Gastrocnemius medialis (tissue), 4 donors: ENCODE data around the gene FAM177A1.

Experiments used
- POLR2A ChIP-seq, 2 donors: fragments of 450-650 bp; IDR thresholded peaks; one replicate each; pipeline ENCODE4 v1.6.1; 2017; ENCODE audit warnings: antibody characterized with exemption in 2 of 2, mild to moderate bottlenecking in 2 of 2, moderate library complexity in 2 of 2
- TF ChIP-seq, protein P1 (sequence below), 5 experiments: fragments of 450-650 bp in 3 of 5; fragments of 200-600 bp in 2 of 5; sonication (generic) in 2 of 5; IDR thresholded peaks in 4 of 5; conservative IDR thresholded peaks in 1 of 5; 1 replicate in 4 of 5; 2 replicates in 1 of 5; pipeline ENCODE4 v1.5.1; 2016 to 2019; ENCODE audit warnings: antibody characterized with exemption in 5 of 5, mild to moderate bottlenecking in 3 of 5, moderate library complexity in 3 of 5

DNA sequence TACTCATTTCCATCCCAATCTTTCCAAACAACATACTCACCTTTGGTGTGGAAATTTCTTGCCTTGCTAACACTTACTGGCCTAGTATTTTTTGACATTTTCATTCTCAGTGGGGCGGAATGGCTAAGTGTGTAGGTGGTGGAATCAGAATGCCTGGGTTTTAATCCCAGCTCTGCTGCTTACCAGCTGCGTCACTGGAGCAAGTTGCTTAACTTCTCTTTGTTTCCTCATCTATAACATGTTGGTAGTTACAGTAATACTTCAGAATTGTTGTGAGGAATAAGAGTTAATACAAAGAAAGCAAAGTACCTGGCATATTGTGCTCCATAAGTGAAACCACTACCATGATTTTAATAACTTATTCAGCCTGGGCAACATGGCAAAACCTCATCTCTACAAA lies 3.0 kb upstream of the FAM177A1 start:
- TF ChIP-seq, protein P1, sequence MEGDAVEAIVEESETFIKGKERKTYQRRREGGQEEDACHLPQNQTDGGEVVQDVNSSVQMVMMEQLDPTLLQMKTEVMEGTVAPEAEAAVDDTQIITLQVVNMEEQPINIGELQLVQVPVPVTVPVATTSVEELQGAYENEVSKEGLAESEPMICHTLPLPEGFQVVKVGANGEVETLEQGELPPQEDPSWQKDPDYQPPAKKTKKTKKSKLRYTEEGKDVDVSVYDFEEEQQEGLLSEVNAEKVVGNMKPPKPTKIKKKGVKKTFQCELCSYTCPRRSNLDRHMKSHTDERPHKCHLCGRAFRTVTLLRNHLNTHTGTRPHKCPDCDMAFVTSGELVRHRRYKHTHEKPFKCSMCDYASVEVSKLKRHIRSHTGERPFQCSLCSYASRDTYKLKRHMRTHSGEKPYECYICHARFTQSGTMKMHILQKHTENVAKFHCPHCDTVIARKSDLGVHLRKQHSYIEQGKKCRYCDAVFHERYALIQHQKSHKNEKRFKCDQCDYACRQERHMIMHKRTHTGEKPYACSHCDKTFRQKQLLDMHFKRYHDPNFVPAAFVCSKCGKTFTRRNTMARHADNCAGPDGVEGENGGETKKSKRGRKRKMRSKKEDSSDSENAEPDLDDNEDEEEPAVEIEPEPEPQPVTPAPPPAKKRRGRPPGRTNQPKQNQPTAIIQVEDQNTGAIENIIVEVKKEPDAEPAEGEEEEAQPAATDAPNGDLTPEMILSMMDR (IDR thresholded peaks at IDR 0.05 in 4 of 5, conservative IDR thresholded peaks at IDR 0.05 in 1 of 5) = no peak
- TF ChIP-seq POLR2A (IDR thresholded peaks at IDR 0.05) = no peak
